HepG2 (cell line): ENCODE data around the gene PLXNC1.

Source experiments
- AHDC1 ChIP-seq: sonication (generic); formaldehyde crosslinking; IDR thresholded peaks from 2 replicates; pipeline ENCODE4 v1.5.1; 2020; ENCODE audit warnings: mild to moderate bottlenecking, missing genetic modification reagents, borderline replicate concordance
- CHD2 ChIP-seq: IDR thresholded peaks from 2 replicates; pipeline ENCODE4 v1.6.1; 2011; ENCODE audit warnings: low read depth, low read length, improper control_type of control experiment
- CHD4 ChIP-seq: fragments of 200-600 bp; sonication (generic); IDR thresholded peaks from 2 replicates; pipeline ENCODE4 v1.7.0; 2017; ENCODE audit warnings: mild to moderate bottlenecking, low read length, borderline replicate concordance
- HMGXB4 ChIP-seq, 2 experiments: sonication (generic) in 1 of 2; formaldehyde crosslinking in 1 of 2; IDR thresholded peaks; 2 replicates each; pipeline versions ENCODE4 v1.4.0 to v1.6.1; 2018 to 2020; ENCODE audit warnings: missing genetic modification reagents in 2 of 2, borderline replicate concordance in 1 of 2, low read depth in 1 of 2, mild to moderate bottlenecking in 1 of 2, missing biosample characterization in 1 of 2
- IKZF4 ChIP-seq: sonication (generic); formaldehyde crosslinking; IDR thresholded peaks from 2 replicates; pipeline ENCODE4 v1.5.1; 2020; ENCODE audit warnings: borderline replicate concordance, mild to moderate bottlenecking, low read depth, missing genetic modification reagents; ENCODE audit errors: not compliant biosample characterization
- KDM4B ChIP-seq: sonication (generic); formaldehyde crosslinking; IDR thresholded peaks from 2 replicates; pipeline ENCODE4 v1.4.0; 2020; ENCODE audit warnings: missing genetic modification reagents
- MAX ChIP-seq: IDR thresholded peaks from 2 replicates; pipeline ENCODE4 v1.6.1; 2012; ENCODE audit warnings: inconsistent platforms
- NFIC ChIP-seq: IDR thresholded peaks from 2 replicates; pipeline ENCODE4 v1.6.1; 2012; ENCODE audit warnings: mild to moderate bottlenecking, low read length, inconsistent platforms
- PRDM4 ChIP-seq: sonication (generic); formaldehyde crosslinking; IDR thresholded peaks from 2 replicates; pipeline ENCODE4 v1.9.0; 2021; ENCODE audit warnings: missing genetic modification reagents, borderline replicate concordance
- SMC3 ChIP-seq: IDR thresholded peaks from 2 replicates; pipeline ENCODE4 v1.6.1; 2011; ENCODE audit warnings: low read length, improper control_type of control experiment
- TAF1 ChIP-seq: sonication (generic); formaldehyde crosslinking; IDR thresholded peaks from 2 replicates; pipeline ENCODE4 v1.4.0; 2020; ENCODE audit warnings: missing genetic modification reagents
- ZBTB40 ChIP-seq, 2 experiments: fragments of 450-650 bp in 1 of 2; sonication (generic) in 1 of 2; formaldehyde crosslinking in 1 of 2; IDR thresholded peaks; 2 replicates each; pipeline versions ENCODE4 v1.6.1 to v1.8.0; 2016 to 2022; ENCODE audit warnings: antibody characterized with exemption in 1 of 2, mild to moderate bottlenecking in 1 of 2, missing genetic modification reagents in 1 of 2
- ZNF143 ChIP-seq: sonication (generic); formaldehyde crosslinking; IDR thresholded peaks from 2 replicates; pipeline ENCODE4 v1.4.0; 2020; ENCODE audit warnings: missing genetic modification reagents
- ZNF414 ChIP-seq: sonication (generic); formaldehyde crosslinking; IDR thresholded peaks from 2 replicates; pipeline ENCODE4 v1.5.0; 2020; ENCODE audit warnings: missing genetic modification reagents

- TF ChIP-seq IKZF4 (CRISPR knock-in tag) (no peak), NFIC (no peak), TAF1 (CRISPR knock-in tag) (no peak), CHD2 (no peak), KDM4B (CRISPR knock-in tag) (no peak), CHD4 (no peak), ZNF143 (no peak), HMGXB4 (CRISPR knock-in tag; IDR thresholded peaks at IDR 0.05; ENCODE audit: borderline replicate concordance in 1 of 2, low read depth in 1 of 2) (no peak), AHDC1 (CRISPR knock-in tag) (no peak), PRDM4 (CRISPR knock-in tag) (no peak), MAX (no peak), ZBTB40 (IDR thresholded peaks at IDR 0.05) (no peak), ZBTB40 (CRISPR knock-in tag; IDR thresholded peaks at IDR 0.05) (no peak), SMC3 (no peak), ZNF414 (CRISPR knock-in tag) (no peak)
Observed at GRCh38 chr12:94336211-94336925, 188.0 kb downstream of the PLXNC1 start.
